NB4 (cell line): ENCODE results near the gene TMEM225B.

Experiments used
- DNase-seq: peaks from one replicate; pipeline ENCODE4 v3.0.0; 2010; ENCODE audit warnings: low read depth
- H3K4me3 ChIP-seq: one replicate; pipeline ENCODE4 v1.5.1; 2011; ENCODE audit warnings: mild to moderate bottlenecking, low read depth, low read length, moderate library complexity
- MYC ChIP-seq: IDR thresholded peaks from 2 replicates; pipeline ENCODE4 v1.6.1; 2011; ENCODE audit warnings: low read depth, low read length
- POLR2A ChIP-seq: IDR thresholded peaks from 2 replicates; pipeline ENCODE4 v1.6.1; 2011; ENCODE audit warnings: mild to moderate bottlenecking; ENCODE audit not compliant: insufficient read length; ENCODE audit errors: extremely low read depth
- TF ChIP-seq, protein P1 (sequence below): IDR thresholded peaks from 2 replicates; pipeline ENCODE4 v1.6.1; 2011; ENCODE audit warnings: low read depth, low read length
- TF ChIP-seq, protein P2 (sequence below): IDR thresholded peaks from one replicate; pipeline ENCODE4 v1.5.1; 2012; ENCODE audit warnings: low read depth, low read length

TMEM225B gene

DNA sequence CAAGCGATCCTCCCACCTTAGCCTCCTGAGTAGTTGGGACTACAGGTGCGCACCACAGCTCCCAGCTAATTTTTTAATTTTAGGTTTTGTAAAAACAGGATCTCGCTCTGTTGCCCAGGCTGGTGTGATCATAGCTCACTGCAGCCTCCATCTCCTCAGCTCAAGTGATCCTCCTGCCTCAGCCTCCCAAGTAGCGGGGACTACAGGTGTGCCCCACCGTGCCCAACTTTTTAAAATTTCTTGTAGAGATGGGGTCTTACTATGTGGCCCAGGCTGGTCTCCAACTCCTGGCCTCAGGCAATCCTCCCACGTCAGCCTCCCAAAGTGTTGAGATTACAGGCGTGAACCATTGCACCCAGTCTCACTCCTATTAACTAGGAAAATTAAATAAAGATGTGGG is 7.5 kb downstream of the TMEM225B start:
- H3K4me3 ChIP-seq: no peak overlapping the region
- DNase-seq: no peak
- TF ChIP-seq, protein P1, sequence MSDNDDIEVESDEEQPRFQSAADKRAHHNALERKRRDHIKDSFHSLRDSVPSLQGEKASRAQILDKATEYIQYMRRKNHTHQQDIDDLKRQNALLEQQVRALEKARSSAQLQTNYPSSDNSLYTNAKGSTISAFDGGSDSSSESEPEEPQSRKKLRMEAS: no peak
- TF ChIP-seq, protein P2, sequence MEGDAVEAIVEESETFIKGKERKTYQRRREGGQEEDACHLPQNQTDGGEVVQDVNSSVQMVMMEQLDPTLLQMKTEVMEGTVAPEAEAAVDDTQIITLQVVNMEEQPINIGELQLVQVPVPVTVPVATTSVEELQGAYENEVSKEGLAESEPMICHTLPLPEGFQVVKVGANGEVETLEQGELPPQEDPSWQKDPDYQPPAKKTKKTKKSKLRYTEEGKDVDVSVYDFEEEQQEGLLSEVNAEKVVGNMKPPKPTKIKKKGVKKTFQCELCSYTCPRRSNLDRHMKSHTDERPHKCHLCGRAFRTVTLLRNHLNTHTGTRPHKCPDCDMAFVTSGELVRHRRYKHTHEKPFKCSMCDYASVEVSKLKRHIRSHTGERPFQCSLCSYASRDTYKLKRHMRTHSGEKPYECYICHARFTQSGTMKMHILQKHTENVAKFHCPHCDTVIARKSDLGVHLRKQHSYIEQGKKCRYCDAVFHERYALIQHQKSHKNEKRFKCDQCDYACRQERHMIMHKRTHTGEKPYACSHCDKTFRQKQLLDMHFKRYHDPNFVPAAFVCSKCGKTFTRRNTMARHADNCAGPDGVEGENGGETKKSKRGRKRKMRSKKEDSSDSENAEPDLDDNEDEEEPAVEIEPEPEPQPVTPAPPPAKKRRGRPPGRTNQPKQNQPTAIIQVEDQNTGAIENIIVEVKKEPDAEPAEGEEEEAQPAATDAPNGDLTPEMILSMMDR: no peak
- no peak for TF ChIP-seq MYC
- TF ChIP-seq POLR2A: no peak

DNA sequence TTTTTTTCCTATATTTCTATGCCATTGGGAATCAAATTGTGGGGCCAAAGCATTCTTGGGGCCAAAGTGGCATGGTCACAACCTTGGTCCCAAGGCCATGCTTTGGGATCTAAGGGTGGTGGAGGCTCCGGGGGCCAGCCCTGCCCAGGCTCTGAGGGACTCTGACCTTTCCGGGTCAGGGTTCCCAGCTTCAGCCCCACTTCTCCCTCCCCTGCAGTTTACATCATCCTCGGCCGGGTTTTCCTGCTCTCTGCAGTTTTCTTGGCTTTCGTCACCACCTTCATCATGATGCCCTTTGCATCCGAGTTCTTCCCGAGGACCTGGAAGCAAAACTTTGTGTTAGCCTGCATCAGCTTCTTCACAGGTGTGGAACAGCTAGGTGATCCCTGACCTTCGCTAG is 8.5 kb downstream of the TMEM225B start:
- TF ChIP-seq POLR2A (no peak), MYC (no peak)
- TF ChIP-seq, protein P2: no peak
- TF ChIP-seq, protein P1: no peak
- no peak for DNase-seq
- H3K4me3 ChIP-seq: no peak overlapping the region

DNA sequence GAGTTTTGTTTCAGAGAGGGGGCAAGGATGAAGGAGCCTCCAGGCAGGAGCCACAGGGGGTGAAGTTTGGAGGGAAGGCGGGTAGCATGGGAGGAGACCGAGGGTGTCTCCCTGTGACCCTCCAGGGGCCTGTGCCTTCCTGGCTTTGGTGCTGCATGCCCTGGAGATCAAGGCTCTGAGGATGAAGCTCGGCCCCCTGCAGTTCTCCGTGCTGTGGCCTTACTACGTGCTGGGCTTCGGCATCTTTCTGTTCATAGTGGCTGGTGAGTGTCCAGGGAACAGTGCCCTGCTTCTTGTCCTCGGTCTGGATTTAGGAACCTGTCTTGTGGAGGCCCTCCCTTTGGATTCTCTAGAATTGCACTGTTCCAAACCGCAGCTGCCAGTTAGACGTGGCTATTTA is 9.5 kb downstream of the TMEM225B start:
- no peak overlapping the region for H3K4me3 ChIP-seq
- DNase-seq: no peak
- TF ChIP-seq POLR2A (no peak), MYC (no peak)
- TF ChIP-seq, protein P2: no peak
- TF ChIP-seq, protein P1: no peak

DNA sequence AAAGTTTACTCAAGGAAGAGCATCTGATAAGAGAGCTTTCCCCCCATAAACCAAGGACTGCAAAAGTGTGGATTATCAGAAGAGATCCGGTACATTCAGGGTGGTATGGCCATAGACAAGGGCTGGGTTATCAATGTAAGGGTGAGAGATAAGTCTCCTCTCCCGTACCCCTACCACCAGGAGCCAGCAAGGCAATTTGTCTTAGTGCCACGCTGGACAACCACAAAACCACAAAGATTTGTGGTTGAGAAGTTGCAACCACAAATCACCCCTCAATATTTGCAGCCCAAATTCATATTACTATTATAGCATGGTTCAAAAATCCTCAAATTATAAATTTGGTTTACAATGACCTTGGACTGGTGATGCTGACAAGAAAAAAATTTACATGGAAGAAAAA is 16.4 kb downstream of the TMEM225B start:
- DNase-seq: peak; percentile 43
- TF ChIP-seq, protein P1: no peak
- no peak for TF ChIP-seq POLR2A
- TF ChIP-seq, protein P2: no peak
- H3K4me3 ChIP-seq: no peak overlapping the region

GRCh38 chr7:99615989-99616358 is 17.9 kb downstream of the TMEM225B start:
- TF ChIP-seq POLR2A (no peak), MYC (no peak)
- TF ChIP-seq, protein P2: no peak
- TF ChIP-seq, protein P1: no peak
- H3K4me3 ChIP-seq: peak overlapping the region; percentile 92
- DNase-seq: no peak
